Cardiac muscle cell (in vitro differentiated cells and primary cell): Measurements from ENCODE around the gene BAD. TPM values are rescaled to one million over a fixed set of nuclear protein-coding genes. Genes with fewer than 3 reads are reported as not detected.
A peak's percentile ranks its signal among the peaks of the same experiment; 100 is the strongest.

Experiments
- DNase-seq, 2 donors: peaks; one replicate each; pipeline versions ENCODE4 v3.0.0 to v3.0.0-alpha.2; 2010 to 2017; ENCODE audit warnings: low read depth in 1 of 2, low spot score in 1 of 2
- H3K27ac ChIP-seq: fragments of 200-600 bp; sonication (generic); 2 replicates; pipeline ENCODE4 v1.5.1; 2016
- H3K27me3 ChIP-seq: fragments of 200-600 bp; sonication (generic); 2 replicates; pipeline ENCODE4 v1.6.0; 2016; ENCODE audit warnings: control low read depth
- H3K36me3 ChIP-seq: fragments of 200-600 bp; sonication (generic); 2 replicates; pipeline ENCODE4 v1.5.1; 2016; ENCODE audit warnings: control low read depth
- H3K4me1 ChIP-seq: fragments of 200-600 bp; sonication (generic); 2 replicates; pipeline ENCODE4 v1.8.1; 2017; ENCODE audit warnings: low read depth, mild to moderate bottlenecking, mixed run types
- H3K4me3 ChIP-seq: fragments of 200-600 bp; sonication (generic); 2 replicates; pipeline ENCODE4 v1.5.1; 2016; ENCODE audit warnings: mild to moderate bottlenecking
- H3K9me3 ChIP-seq: fragments of 200-600 bp; sonication (generic); 2 replicates; pipeline ENCODE4 v1.5.1; 2017; ENCODE audit warnings: low read depth, mild to moderate bottlenecking, control low read depth
- CTCF ChIP-seq: IDR thresholded peaks from 2 replicates; pipeline ENCODE4 v1.5.1; 2012; ENCODE audit warnings: low read depth, mild to moderate bottlenecking, low read length
- polyA plus RNA-seq: library from polyadenylated mRNA; unstranded; fragments of >200 nt; fragmentation: Nextera tagmentation; extraction: Ambion mirVana; gene quantifications from 2 replicates; pipeline ENCODE4 v1.2.1, GENCODE V29; 2016
- total RNA-seq: library from RNA; depleted of rRNA; stranded (reverse); fragments of >200 nt; gene quantifications from 2 replicates; pipeline ENCODE4 v1.2.3, GENCODE V29; 2016

Gene BAD
- total and polyA plus RNA-seq, 2 experiments from 2014 or later: 155 to 195 TPM

DNA sequence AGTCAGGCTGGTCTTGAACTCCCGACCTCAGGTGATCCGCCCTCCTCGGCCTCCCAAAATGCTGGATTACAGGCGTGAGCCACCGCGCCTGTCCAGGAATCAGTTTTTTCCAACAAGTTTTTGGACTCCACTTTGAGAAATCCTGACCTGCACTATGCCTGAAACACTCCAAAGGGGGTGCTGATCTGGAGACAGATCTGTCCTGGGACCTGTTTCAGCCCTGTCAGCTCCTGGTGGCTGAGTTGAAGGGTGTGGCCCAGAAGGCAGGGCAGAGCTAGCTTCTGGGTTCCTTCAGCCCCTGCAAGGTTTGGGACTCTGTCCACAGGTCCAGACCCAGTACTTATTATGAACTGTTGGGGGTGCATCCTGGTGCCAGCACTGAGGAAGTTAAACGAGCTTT is 52.9 kb downstream of the BAD start:
- TF ChIP-seq CTCF: no peak
- H3K4me3 ChIP-seq: peak overlapping the region; percentile 50
- no peak for DNase-seq
- H3K4me1 ChIP-seq: peaks cover 17% of the 10 kb centered on the region
- no peaks in the 10 kb centered on the region for H3K27me3 ChIP-seq
- no peaks in the 10 kb centered on the region for H3K36me3 ChIP-seq
- H3K9me3 ChIP-seq: no peaks in the 10 kb centered on the region
- H3K27ac ChIP-seq: no peak overlapping the region

DNA sequence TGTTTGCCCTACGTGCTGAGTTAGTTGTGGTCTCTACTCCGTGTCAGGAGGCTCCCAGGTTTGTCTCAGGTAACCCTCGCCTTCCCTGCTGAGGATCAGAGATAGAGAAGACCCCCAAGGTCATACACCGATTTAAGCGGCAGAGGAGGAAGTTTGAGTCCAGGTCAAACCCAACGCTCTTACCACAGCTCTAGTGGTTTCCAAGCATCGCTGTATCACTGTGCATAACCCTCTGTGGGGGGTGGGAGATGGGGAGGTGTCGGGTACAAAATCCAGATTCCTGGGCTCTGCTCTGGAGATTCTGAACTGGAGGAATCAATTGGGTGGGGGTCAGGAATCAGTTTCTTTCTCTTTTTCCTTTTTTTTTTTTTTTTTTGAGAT is 53.5 kb downstream of the BAD start:
- no peaks in the 10 kb centered on the region for H3K9me3 ChIP-seq
- peaks cover 17% of the 10 kb centered on the region for H3K4me1 ChIP-seq
- H3K27me3 ChIP-seq: no peaks in the 10 kb centered on the region
- no peak for DNase-seq
- no peaks in the 10 kb centered on the region for H3K36me3 ChIP-seq
- H3K4me3 ChIP-seq: peak overlapping the region; percentile 50
- TF ChIP-seq CTCF: no peak
- peak overlapping the region; percentile 61 for H3K27ac ChIP-seq

DNA sequence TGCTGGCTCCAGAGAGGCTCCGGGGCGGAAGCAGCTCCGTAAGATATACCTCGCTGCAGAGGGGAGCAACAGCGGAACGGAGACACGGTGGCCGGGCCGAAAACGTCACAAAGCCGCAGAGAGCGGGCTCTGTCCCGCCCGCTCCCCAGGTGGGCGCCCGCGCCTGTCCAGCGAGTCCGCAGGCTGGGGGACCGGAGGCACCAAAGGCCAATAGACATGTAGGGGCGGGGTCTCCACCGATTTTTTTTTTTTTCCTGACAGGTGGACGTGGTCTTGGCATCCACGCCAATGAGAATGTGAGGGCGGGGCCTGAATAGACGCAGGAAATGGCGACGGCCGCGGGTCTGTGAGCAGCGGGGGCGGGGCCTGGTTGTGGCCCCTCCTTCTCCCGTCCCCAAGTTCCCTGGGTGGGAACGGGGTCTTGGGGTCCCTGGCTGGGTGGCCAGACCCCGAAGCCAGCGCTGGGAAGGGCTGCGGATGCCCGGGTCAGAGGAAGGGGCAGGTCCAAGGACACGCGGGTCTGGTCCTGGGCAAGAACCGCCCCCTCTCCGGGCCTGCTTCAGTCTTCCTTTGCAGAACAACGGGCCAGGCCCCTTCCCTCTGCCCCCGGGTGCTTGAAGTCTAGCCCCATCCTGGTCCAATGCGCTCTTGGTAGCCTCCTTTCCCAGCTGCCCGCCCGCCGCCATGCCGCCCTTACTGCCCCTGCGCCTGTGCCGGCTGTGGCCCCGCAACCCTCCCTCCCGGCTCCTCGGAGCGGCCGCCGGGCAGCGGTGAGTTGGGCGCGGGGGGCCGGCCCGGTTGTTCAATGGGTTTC is 54.1 kb downstream of the BAD start, which contains the start of gene DNAJC4:
DNAJC4 (plus strand) TSS at position 378 of the 814 bp plus-strand sequence; CDS start at position 685, 307 bp downstream.
- DNase-seq: peak; percentile 90 to 98
- peak within 1 kb of the TSS; percentile 61 for H3K27ac ChIP-seq
- peaks cover 19% of the 10 kb centered on the region for H3K4me1 ChIP-seq

GRCh38 chr11:64229744-64230170 is 54.7 kb downstream of the BAD start:
- Histone ChIP-seq H3K36me3 (no peaks in the 10 kb centered on the region), H3K27ac (peak overlapping the region; percentile 5), H3K4me3 (peak overlapping the region; percentile 50), H3K9me3 (no peaks in the 10 kb centered on the region), H3K4me1 (peaks cover 25% of the 10 kb centered on the region), H3K27me3 (no peaks in the 10 kb centered on the region)
- DNase-seq: no peak
- TF ChIP-seq CTCF: no peak

More for the DNA sequence above, 54.1 kb downstream of the BAD start, which contains the start of gene DNAJC4:
- H3K27me3 ChIP-seq: no peaks in the 10 kb centered on the region
- no peak for TF ChIP-seq CTCF
- H3K36me3 ChIP-seq: no peaks in the 10 kb centered on the region
- H3K9me3 ChIP-seq: no peaks in the 10 kb centered on the region
- peak within 1 kb of the TSS; percentile 50 for H3K4me3 ChIP-seq

DNA sequence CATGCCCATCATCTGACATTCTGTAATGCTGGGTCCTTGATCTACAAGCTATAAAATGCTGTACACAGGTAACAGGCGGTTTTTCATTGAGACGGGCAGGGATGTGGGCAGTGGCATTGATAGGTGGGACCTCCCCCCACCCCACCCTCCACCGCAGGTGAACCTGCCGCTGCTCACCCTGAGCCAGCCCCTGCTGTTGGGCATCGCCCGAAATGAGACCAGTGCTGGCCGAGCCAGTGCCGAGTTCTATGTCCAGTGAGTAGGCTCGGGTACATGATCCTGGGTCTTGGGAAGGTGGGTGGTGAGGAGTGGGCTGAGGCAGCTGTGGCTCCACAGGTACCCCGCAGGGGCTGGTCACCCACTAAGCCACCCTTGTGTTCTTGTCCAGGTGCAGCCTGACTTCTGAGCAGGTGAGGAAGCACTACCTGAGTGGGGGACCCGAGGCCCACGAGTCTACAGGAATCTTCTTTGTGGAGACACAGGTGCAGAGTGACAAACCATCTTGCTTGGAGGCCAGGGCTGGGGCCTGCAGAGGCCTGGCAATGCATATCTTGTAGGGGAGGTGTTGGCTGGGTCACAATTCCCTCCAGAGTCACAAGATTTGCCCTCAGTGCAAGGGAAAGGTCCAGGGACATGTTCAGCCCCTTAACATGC is 55.2 kb downstream of the BAD start:
- peak overlapping the region; percentile 5 for H3K27ac ChIP-seq

More for the DNA sequence above, 55.2 kb downstream of the BAD start:
- H3K4me3 ChIP-seq: no peak overlapping the region
- peaks cover 25% of the 10 kb centered on the region for H3K4me1 ChIP-seq
- TF ChIP-seq CTCF: no peak
- no peaks in the 10 kb centered on the region for H3K27me3 ChIP-seq
- H3K36me3 ChIP-seq: no peaks in the 10 kb centered on the region
- DNase-seq: no peak
- H3K9me3 ChIP-seq: no peaks in the 10 kb centered on the region
